A673 (cell line): ENCODE results near the gene SNED1.

Source experiments
- EZH2 ChIP-seq: fragments of 200-600 bp; sonication (generic); IDR thresholded peaks from 2 replicates; pipeline ENCODE4 v1.6.1; 2017; ENCODE audit warnings: borderline replicate concordance, low read depth, mild to moderate bottlenecking, mixed read lengths, antibody characterized with exemption, low read length; ENCODE audit not compliant: poor library complexity, severe bottlenecking
- TF ChIP-seq, protein P1 (sequence below): fragments of 300-800, 200-600 bp; sonication (generic); conservative IDR thresholded peaks from 2 replicates; pipeline ENCODE4 v1.5.1; 2017; ENCODE audit warnings: low read depth, mild to moderate bottlenecking, antibody characterized with exemption, low read length, moderate library complexity, mixed read lengths

DNA sequence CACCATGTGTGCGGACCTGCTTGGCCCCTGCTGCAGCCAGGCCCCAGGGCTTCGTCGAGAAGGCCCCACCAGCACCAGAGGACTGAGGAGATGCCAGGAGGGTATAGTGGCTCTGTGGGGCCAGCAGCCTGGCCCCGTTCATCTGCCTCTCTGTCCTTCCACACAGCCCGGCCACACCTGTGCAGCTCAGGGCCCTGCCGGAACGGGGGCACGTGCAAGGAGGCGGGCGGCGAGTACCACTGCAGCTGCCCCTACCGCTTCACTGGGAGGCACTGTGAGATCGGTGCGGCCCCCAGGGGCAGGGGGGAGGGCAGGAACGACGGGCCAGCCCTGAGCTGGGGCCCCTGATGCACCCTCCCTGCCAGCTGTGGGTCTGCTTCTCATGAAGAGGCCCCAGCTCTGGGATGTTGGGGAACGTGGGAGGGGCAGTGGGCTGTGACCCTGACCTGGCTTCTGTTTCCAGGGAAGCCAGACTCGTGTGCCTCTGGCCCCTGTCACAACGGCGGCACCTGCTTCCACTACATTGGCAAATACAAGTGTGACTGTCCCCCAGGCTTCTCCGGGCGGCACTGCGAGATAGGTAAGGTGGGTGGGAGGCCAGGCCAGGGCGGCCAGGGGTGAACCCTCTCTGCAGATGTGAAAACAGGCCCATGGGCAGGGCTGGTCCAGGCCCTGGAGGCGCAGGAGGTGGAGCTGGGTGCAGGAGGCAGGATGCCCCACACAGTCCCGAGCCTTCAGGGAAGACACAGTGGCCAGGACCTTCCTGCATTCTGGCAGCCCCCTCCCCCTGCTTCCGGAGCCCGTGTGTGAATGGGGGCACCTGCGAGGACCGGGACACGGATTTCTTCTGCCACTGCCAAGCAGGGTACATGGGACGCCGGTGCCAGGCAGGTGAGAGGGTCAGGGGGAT, 53.4 kb downstream of the SNED1 start:
- TF ChIP-seq, protein P1, sequence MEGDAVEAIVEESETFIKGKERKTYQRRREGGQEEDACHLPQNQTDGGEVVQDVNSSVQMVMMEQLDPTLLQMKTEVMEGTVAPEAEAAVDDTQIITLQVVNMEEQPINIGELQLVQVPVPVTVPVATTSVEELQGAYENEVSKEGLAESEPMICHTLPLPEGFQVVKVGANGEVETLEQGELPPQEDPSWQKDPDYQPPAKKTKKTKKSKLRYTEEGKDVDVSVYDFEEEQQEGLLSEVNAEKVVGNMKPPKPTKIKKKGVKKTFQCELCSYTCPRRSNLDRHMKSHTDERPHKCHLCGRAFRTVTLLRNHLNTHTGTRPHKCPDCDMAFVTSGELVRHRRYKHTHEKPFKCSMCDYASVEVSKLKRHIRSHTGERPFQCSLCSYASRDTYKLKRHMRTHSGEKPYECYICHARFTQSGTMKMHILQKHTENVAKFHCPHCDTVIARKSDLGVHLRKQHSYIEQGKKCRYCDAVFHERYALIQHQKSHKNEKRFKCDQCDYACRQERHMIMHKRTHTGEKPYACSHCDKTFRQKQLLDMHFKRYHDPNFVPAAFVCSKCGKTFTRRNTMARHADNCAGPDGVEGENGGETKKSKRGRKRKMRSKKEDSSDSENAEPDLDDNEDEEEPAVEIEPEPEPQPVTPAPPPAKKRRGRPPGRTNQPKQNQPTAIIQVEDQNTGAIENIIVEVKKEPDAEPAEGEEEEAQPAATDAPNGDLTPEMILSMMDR, result no peak
- TF ChIP-seq EZH2, result no peak
